ENCODE results near the gene GPR42.

DNA sequence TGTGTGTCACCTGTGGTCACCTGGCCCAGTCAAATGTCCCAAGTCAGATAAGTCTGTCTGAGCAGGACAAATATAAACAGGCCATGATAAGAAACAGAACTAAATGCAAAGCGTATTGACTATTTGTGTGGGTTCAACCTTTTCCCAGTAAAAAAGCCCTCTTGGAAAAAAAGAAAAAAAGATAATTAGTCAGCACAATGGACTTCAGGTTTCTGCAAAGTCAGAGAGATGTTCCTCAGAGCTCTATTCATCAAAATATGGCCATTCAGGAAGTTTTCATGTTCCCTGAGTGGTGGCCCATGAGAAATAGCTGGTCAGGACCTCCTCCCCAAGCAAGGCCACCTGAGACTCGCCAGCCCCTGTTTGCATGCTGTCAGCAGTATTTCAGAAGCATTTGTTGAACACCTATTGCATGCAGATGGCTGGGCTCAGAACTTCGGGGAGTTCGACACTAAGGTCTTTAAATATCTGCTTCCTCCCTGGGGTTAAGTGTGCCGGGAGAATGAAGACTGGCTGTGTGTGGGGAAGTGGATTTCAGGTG, 9.9 kb upstream of the GPR42 start:
- TF ChIP-seq L3MBTL2 (conservative IDR thresholded peaks at IDR 0.05) (no peak), TARDBP (IDR thresholded peaks at IDR 0.05) (no peak), SP1 (IDR thresholded peaks at IDR 0.05) (no peak), HDGF (IDR thresholded peaks at IDR 0.05; ENCODE audit: borderline replicate concordance) (no peak), PKNOX1 (IDR thresholded peaks at IDR 0.05) (no peak), FOXM1 (IDR thresholded peaks at IDR 0.05; ENCODE audit: borderline replicate concordance) (no peak), LEF1 (IDR thresholded peaks at IDR 0.05; ENCODE audit: borderline replicate concordance) (no peak), BHLHE40 (IDR thresholded peaks at IDR 0.05; ENCODE audit: borderline replicate concordance) (no peak), CTBP1 (IDR thresholded peaks at IDR 0.05; ENCODE audit: borderline replicate concordance) (no peak), ZNF384 (IDR thresholded peaks at IDR 0.05) (no peak)
